Activated naive CD4-positive, alpha-beta T cell treated with anti-CD3 and anti-CD28 coated beads, Interleukin-2, amount 50 U/mL, for 16 hours (primary cell): ENCODE data around the gene KLHL22.

ENCODE experiments used
- DNase-seq: peaks from one replicate; pipeline ENCODE4 v3.0.0-alpha.2; 2020

The KLHL22 gene

DNA sequence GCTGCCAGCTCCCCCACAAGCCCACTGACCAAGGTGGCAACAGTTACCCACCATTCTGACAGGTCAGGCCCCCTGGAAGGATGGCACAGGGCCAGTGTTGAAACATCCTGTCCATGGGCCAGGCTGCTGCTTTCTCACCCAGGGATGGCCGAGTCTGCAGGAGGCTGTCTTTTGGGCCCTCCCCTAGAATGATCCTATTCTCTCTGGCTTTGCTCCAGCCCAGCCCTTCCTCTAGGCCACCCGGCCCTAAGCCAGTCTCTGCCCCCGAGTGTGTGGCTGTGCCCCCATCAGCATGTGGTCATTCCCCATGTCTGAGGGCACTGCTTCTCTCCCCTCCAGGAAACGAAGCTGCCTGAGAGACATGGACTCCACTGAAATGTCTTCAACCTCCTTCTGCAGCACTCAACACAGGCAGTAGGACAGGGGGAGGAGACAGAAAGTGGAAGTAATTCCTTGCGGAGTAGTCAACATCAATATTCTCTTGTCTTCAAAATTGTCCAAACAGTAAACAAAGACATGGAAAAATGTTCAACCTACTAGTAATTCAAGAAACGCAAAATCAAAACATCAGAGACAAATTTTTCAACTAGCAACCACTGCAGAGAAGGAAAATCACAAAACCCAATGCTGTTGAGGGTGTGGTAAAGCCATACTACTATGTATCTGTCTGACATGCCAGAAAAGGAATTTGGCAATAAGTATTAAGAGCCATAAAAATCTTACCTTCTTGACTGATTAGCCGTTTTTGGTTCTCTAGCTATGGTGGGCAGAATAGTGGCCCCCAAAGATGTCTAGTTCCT, 52.9 kb downstream of the KLHL22 start:
- no peak for DNase-seq

- DNase-seq = no peak
These were observed 53.7 kb downstream of the KLHL22 start for GRCh38 chr22:20441631-20442484.

- no peak for DNase-seq
These were observed 54.7 kb downstream of the KLHL22 start for GRCh38 chr22:20440637-20441591.

DNA sequence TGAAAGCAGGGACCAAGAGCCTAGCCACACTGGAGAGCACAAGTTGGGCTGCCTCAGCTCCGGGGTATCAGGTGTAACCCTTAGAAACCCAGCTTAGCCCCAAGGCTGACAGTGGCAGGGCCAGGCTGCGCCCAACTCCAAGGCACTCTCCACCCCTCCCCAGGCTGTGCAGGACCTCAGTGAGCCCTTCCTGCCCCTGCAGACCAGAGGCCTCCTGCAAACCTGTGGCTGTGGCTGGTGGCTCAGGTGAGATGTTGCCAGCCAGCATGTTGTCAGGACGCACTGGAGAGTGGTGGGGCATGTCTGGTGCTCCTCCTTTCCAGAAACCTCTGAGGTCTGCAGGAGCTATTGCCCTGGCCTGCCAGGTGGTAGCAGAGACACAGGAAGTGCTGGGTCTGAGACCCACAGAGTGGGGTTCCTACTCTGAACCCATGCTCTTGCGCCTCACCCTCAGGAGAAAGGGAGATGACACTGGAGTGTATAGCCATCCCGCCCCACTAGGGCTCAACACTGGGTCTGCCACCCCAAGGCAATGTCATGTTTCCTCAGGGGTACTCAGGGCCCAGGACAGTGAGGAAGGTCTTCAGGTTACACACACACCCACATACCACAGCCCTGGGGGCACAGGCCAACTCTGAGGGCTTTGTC, 55.5 kb downstream of the KLHL22 start:
- no peak for DNase-seq

- DNase-seq = no peak
These were observed 56.1 kb downstream of the KLHL22 start for GRCh38 chr22:20439556-20439927.

DNA sequence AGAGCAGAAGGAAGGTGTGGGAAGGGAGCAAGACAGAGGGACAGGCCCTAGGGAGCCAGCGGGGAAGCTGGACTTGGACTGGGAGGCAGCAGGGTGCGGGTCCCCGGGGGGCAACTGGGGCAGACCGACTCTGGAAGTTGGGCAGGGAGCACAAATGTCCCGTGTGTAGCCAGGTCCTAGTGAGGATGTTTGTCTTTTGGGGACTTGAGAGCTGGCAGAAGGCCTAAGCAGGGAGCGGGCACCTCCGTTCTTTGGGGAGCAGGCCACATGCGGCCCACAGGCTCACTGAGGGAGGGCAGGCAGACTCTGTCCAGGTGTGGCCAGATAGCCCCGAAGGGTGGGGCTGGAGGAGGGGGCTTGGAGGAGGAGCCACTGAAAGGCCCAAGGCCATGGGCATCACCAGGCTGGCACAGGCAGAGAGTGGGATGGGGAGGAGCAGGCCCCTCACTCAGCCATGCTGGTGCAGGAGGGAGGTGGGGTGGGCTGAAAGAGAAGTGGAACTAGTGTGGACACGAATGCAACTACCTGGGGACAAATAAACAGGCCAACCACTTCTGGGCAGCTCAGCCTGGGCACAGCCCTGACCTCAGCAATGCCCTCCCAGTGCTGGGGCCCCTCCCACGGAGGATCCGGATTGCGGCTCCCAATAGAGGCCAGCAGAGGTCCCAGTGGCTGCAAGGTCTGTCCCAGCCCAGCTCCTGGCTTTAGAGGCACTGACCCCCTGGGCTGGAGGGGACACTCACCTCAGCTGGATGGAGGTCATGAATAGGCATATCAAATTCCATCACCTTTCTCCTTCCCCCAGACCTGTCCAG, 56.7 kb downstream of the KLHL22 start:
- no peak for DNase-seq

DNA sequence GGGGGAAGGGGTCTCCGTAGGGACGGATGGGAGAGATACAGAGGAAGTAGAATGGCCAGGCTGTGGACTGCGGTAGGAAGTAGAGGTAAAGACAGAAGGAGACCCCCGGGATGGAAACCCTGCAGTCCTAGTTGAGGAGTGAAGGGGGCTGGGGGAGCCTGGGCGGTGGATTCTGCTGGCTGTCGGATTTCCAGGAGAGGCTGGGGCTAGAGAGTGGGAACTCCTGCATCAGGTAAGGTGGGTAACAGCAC, 57.2 kb downstream of the KLHL22 start:
- no peak for DNase-seq

GRCh38 chr22:20437613-20438426, 57.8 kb downstream of the KLHL22 start, which contains the start of gene SCARF2:
Gene SCARF2, minus strand, starts transcription at chr22:20437825. Its CDS starts 71 bp downstream, at chr22:20437754.
- DNase-seq = no peak

DNA sequence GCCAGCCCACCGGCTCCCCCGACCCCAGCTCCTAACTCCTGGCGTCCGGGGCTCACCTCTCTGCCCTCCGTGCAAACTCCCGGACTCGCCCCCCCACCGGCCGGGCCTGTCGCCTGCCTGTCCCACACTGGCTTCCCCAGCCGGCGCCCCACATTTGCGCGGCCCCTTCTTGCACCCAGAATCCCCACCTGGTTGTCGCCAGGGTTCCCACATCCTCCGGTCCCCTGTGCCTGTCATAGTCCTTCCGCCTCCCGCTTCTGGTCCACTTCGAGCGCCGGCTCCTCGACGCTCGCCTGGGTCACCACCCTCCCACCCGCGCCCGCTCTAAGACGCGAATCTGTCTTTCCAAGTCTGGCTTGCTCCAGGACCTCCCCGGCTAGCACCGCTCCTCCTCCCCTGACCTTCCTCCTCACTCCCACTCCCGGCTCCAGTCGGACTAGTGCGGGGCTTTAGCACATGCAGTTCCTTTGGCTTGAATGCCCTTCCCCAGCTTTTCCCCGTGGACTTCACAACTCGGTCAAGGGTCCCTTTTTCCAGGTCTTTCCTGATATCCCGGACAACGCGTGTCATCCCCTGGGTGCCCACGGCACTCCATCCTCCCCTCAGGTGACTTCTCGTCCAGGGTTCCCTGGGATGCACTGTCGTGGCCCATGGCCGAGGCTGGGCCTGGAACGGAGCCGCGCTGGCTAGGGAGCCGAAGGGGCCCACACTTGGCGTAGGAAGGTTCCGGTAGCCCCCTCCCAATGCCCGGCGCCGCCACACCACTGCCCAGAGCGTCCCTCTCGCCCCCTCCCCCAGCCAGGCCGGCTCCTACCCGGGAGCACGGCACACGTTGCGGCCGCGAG, 58.6 kb downstream of the KLHL22 start:
- DNase-seq = peak; percentile 36

GRCh38 chr22:20436307-20436767, 59.3 kb downstream of the KLHL22 start:
- DNase-seq = no peak

- DNase-seq = no peak
These were observed 59.9 kb downstream of the KLHL22 start for GRCh38 chr22:20435436-20436306.

DNA sequence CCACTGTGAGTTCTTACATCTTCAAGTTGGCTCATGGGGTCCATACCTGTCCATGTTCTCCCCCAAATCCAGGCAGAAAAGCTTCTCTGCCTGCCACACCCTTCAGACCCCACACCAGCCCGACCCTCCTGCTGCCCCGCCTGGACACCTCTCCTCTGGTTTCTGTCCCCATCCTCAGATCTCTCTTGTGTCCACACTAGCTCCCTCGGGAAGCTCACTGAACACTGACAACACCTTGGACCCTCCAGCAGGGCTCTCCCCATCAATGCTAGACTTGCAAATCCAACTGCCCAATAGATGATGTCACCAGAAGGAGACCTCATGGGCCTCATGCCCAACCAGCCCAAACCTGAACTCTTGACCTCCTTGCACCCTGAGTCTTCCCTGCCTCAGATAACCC, 60.8 kb downstream of the KLHL22 start:
- no peak for DNase-seq

- no peak for DNase-seq
These were observed 61.3 kb downstream of the KLHL22 start for GRCh38 chr22:20434264-20434751.

- no peak for DNase-seq
These were observed 61.8 kb downstream of the KLHL22 start for GRCh38 chr22:20433686-20434241.

- peak; percentile 3 for DNase-seq
These were observed 62.4 kb downstream of the KLHL22 start for GRCh38 chr22:20433191-20433590.

GRCh38 chr22:20432244-20432686, 63.3 kb downstream of the KLHL22 start:
- DNase-seq = peak; percentile 8

- no peak for DNase-seq
These were observed 63.9 kb downstream of the KLHL22 start for GRCh38 chr22:20431511-20432192.
